Gastrocnemius medialis (tissue), 4 donors: ENCODE measurements around the gene DSCAML1. TPM values are rescaled to one million over a fixed set of nuclear protein-coding genes. Genes with fewer than 3 reads are reported as not detected.

Source experiments
- ATAC-seq, 2 donors: fragments of 150-250 bp; one replicate each; pipeline ENCODE4 v1.9.1; 2016
- DNase-seq, 2 donors: peaks; one replicate each; pipeline ENCODE4 v3.0.0-alpha.2; 2019
- H3K27ac ChIP-seq, 4 donors: fragments of 200-600 bp; sonication (generic); 1 replicate in 1 of 4; 2 replicates in 3 of 4; pipeline ENCODE4 v1.5.1; 2016 to 2018; ENCODE audit warnings: mild to moderate bottlenecking in 2 of 4, moderate library complexity in 1 of 4
- H3K27me3 ChIP-seq, 3 donors: fragments of 200-600 bp; sonication (generic) in 2 of 3; 1 replicate in 1 of 3; 2 replicates in 2 of 3; pipeline versions ENCODE4 v1.5.1 to v1.6.0; 2016 to 2019; ENCODE audit warnings: mild to moderate bottlenecking in 1 of 3, moderate library complexity in 1 of 3
- H3K36me3 ChIP-seq, 2 donors: fragments of 200-600 bp; sonication (generic) in 1 of 2; one replicate each; pipeline ENCODE4 v1.5.1; 2017 to 2018
- H3K4me1 ChIP-seq, 2 donors: fragments of 200-600 bp; sonication (generic) in 1 of 2; one replicate each; pipeline ENCODE4 v1.5.1; 2016 to 2017; ENCODE audit warnings: mild to moderate bottlenecking in 2 of 2
- H3K4me3 ChIP-seq, 4 donors: fragments of 200-600 bp; sonication (generic) in 3 of 4; 1 replicate in 1 of 4; 2 replicates in 3 of 4; pipeline ENCODE4 v1.5.1; 2016 to 2019; ENCODE audit warnings: mild to moderate bottlenecking in 2 of 4
- H3K9me3 ChIP-seq, 3 donors: fragments of 200-600 bp; sonication (generic) in 2 of 3; 1 replicate in 1 of 3; 2 replicates in 2 of 3; pipeline ENCODE4 v1.5.1; 2016 to 2019
- CTCF ChIP-seq, 5 experiments: fragments of 450-650 bp in 3 of 5; fragments of 200-600 bp in 2 of 5; sonication (generic) in 2 of 5; IDR thresholded peaks in 4 of 5; conservative IDR thresholded peaks in 1 of 5; 1 replicate in 4 of 5; 2 replicates in 1 of 5; pipeline ENCODE4 v1.5.1; 2016 to 2019; ENCODE audit warnings: antibody characterized with exemption in 5 of 5, mild to moderate bottlenecking in 3 of 5, moderate library complexity in 3 of 5
- POLR2A ChIP-seq, 2 donors: fragments of 450-650 bp; IDR thresholded peaks; one replicate each; pipeline ENCODE4 v1.6.1; 2017; ENCODE audit warnings: antibody characterized with exemption in 2 of 2, mild to moderate bottlenecking in 2 of 2, moderate library complexity in 2 of 2
- in situ Hi-C, 4 donors: fragments of 200-750 bp; cut with MboI; loops; one replicate each; pipeline versions ENCODE4 v1.15.0 to v1.8.0; 2017; ENCODE audit warnings: low sequenced_read_pairs in 4 of 4
- intact Hi-C: fragments of 100-400 bp; cut with DNase I; formaldehyde crosslinking; loops from one replicate; pipeline ENCODE4 v1.15.1; 2023; ENCODE audit warnings: low total_unique reads
- total RNA-seq, 4 donors: library from RNA; depleted of rRNA; stranded (reverse); fragments of >200 nt; gene quantifications; one replicate each; pipeline versions ENCODE4 v1.1.0 to v1.2.3, GENCODE V29; 2016

DSCAML1 gene
- total RNA-seq, 4 donors from 2014 or later = 0.05 to 0.15 (median 0.07) TPM

GRCh38 chr11:117690484-117691217 is 106.4 kb downstream of the DSCAML1 start:
- intact Hi-C loops (no loop called here), in situ Hi-C loops (no loop called here)
- H3K9me3 ChIP-seq = no peaks in the 10 kb centered on the region
- TF ChIP-seq POLR2A (IDR thresholded peaks at IDR 0.05) (no peak), CTCF (IDR thresholded peaks at IDR 0.05 in 4 of 5, conservative IDR thresholded peaks at IDR 0.05 in 1 of 5) (no peak)
- no peak overlapping the region for H3K4me3 ChIP-seq
- ATAC-seq (no peak), DNase-seq (no peak)
- no peaks in the 10 kb centered on the region for H3K27me3 ChIP-seq
- H3K36me3 ChIP-seq = no peaks in the 10 kb centered on the region
- no peaks in the 10 kb centered on the region for H3K4me1 ChIP-seq
- H3K27ac ChIP-seq = no peak overlapping the region

GRCh38 chr11:117688255-117688797 is 108.7 kb downstream of the DSCAML1 start:
- H3K9me3 ChIP-seq = no peaks in the 10 kb centered on the region
- intact Hi-C loops = no loop called here
- no peak for ATAC-seq

GRCh38 chr11:117687776-117688175 is 109.2 kb downstream of the DSCAML1 start:
- Histone ChIP-seq H3K27me3 (no peaks in the 10 kb centered on the region), H3K4me1 (no peaks in the 10 kb centered on the region), H3K27ac (no peak overlapping the region), H3K4me3 (no peak overlapping the region), H3K36me3 (no peaks in the 10 kb centered on the region), H3K9me3 (no peaks in the 10 kb centered on the region)
- TF ChIP-seq POLR2A (IDR thresholded peaks at IDR 0.05) = no peak
- TF ChIP-seq CTCF (IDR thresholded peaks at IDR 0.05 in 4 of 5, conservative IDR thresholded peaks at IDR 0.05 in 1 of 5) = no peak
- intact Hi-C loops = no loop called here
- in situ Hi-C loops = no loop called here
- DNase-seq (no peak), ATAC-seq (no peak)

More at GRCh38 chr11:117688255-117688797, 108.7 kb downstream of the DSCAML1 start:
- Histone ChIP-seq H3K4me1 (no peaks in the 10 kb centered on the region), H3K27me3 (no peaks in the 10 kb centered on the region), H3K4me3 (no peak overlapping the region), H3K27ac (no peak overlapping the region), H3K36me3 (no peaks in the 10 kb centered on the region)
- TF ChIP-seq POLR2A (IDR thresholded peaks at IDR 0.05) (no peak), CTCF (IDR thresholded peaks at IDR 0.05 in 4 of 5, conservative IDR thresholded peaks at IDR 0.05 in 1 of 5) (no peak)
- in situ Hi-C loops = no loop called here
- DNase-seq = no peak

- H3K4me1 ChIP-seq = no peaks in the 10 kb centered on the region
- H3K27ac ChIP-seq = no peak overlapping the region
- no peak for ATAC-seq
- intact Hi-C loops (no loop called here), in situ Hi-C loops (no loop called here)
- no peaks in the 10 kb centered on the region for H3K27me3 ChIP-seq
- DNase-seq = no peak
- no peaks in the 10 kb centered on the region for H3K9me3 ChIP-seq
- H3K4me3 ChIP-seq = no peak overlapping the region
- no peaks in the 10 kb centered on the region for H3K36me3 ChIP-seq
- no peak for TF ChIP-seq CTCF (IDR thresholded peaks at IDR 0.05 in 4 of 5, conservative IDR thresholded peaks at IDR 0.05 in 1 of 5)
- TF ChIP-seq POLR2A (IDR thresholded peaks at IDR 0.05) = no peak
Measured at GRCh38 chr11:117686711-117687110, 110.3 kb downstream of the DSCAML1 start.
